ENCODE measurements around the gene NSRP1.

DNA sequence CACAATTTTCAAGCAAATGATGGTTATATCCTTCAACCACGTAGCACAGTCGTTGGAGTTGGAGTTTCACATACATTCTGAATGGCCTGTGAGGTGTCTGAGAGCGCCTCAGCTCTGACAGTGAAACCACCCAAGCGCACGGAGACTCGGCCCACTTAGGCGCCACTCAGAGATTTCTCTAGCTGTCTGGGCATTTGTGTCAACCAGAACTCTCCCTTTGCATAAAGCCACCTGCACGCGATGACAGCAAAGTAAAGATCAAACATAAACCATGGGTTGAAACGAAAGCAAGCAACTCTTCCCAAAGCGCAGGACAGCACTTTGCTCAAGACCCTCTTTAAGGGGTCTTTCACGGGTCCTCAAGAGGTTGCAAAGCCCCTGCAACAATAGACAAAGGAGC lies 118.3 kb downstream of the NSRP1 start:
- TF ChIP-seq, protein P1, sequence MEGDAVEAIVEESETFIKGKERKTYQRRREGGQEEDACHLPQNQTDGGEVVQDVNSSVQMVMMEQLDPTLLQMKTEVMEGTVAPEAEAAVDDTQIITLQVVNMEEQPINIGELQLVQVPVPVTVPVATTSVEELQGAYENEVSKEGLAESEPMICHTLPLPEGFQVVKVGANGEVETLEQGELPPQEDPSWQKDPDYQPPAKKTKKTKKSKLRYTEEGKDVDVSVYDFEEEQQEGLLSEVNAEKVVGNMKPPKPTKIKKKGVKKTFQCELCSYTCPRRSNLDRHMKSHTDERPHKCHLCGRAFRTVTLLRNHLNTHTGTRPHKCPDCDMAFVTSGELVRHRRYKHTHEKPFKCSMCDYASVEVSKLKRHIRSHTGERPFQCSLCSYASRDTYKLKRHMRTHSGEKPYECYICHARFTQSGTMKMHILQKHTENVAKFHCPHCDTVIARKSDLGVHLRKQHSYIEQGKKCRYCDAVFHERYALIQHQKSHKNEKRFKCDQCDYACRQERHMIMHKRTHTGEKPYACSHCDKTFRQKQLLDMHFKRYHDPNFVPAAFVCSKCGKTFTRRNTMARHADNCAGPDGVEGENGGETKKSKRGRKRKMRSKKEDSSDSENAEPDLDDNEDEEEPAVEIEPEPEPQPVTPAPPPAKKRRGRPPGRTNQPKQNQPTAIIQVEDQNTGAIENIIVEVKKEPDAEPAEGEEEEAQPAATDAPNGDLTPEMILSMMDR (IDR thresholded peaks at IDR 0.05) = no peak
- no peak for TF ChIP-seq POLR2A (IDR thresholded peaks at IDR 0.05)
